ENCODE data around the gene POU2AF3.

POU2AF3 gene

DNA sequence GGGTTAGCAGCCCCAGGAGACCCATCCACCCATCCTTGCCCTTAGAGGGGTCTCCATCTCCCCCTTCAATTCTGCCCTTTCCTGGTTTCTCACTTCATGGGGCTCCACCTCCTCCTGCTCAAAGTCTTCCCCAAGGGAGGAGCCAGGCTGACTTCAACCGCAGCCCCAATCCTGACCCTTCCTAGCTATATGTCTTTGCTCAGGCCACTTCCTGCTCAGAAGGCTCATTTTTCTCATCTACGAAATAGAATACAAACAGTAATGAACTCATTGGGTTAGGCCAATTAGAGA, 56.2 kb downstream of the POU2AF3 start:
- in situ Hi-C loops (cut with MboI; ENCODE audit: low sequenced_read_pairs, unreplicated experiment), result no loop called here
- DNase-seq (ENCODE audit: low spot score), result no peak
- TF ChIP-seq, protein P1, sequence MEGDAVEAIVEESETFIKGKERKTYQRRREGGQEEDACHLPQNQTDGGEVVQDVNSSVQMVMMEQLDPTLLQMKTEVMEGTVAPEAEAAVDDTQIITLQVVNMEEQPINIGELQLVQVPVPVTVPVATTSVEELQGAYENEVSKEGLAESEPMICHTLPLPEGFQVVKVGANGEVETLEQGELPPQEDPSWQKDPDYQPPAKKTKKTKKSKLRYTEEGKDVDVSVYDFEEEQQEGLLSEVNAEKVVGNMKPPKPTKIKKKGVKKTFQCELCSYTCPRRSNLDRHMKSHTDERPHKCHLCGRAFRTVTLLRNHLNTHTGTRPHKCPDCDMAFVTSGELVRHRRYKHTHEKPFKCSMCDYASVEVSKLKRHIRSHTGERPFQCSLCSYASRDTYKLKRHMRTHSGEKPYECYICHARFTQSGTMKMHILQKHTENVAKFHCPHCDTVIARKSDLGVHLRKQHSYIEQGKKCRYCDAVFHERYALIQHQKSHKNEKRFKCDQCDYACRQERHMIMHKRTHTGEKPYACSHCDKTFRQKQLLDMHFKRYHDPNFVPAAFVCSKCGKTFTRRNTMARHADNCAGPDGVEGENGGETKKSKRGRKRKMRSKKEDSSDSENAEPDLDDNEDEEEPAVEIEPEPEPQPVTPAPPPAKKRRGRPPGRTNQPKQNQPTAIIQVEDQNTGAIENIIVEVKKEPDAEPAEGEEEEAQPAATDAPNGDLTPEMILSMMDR (IDR thresholded peaks at IDR 0.05; ENCODE audit: borderline replicate concordance, control extremely low read depth, extremely low read depth, insufficient read depth, missing control alignments), result no peak

DNA sequence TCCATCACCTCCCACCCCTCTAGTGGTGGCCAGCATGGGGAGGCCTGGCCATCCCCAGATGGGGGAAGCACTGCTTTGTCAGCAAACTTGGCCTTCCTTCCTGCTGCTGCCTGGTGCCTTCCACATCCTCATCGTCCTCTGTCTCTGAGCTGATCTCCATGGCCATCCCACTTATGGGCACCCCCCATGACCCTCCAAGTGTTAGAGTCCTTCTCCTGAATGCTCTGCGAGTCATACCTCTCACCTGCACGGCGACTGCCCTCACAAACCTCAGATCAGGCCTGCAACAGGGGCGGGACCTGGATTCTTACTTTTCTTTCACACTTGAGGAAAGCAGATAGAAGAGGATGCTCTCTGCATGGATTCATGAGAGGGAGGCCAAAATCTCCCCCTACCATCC, 56.8 kb downstream of the POU2AF3 start:
- TF ChIP-seq, protein P1 (IDR thresholded peaks at IDR 0.05; ENCODE audit: borderline replicate concordance, control extremely low read depth, extremely low read depth, insufficient read depth, missing control alignments), result no peak
- no peak for DNase-seq (ENCODE audit: low spot score)
- in situ Hi-C loops (cut with MboI; ENCODE audit: low sequenced_read_pairs, unreplicated experiment), result no loop called here

DNA sequence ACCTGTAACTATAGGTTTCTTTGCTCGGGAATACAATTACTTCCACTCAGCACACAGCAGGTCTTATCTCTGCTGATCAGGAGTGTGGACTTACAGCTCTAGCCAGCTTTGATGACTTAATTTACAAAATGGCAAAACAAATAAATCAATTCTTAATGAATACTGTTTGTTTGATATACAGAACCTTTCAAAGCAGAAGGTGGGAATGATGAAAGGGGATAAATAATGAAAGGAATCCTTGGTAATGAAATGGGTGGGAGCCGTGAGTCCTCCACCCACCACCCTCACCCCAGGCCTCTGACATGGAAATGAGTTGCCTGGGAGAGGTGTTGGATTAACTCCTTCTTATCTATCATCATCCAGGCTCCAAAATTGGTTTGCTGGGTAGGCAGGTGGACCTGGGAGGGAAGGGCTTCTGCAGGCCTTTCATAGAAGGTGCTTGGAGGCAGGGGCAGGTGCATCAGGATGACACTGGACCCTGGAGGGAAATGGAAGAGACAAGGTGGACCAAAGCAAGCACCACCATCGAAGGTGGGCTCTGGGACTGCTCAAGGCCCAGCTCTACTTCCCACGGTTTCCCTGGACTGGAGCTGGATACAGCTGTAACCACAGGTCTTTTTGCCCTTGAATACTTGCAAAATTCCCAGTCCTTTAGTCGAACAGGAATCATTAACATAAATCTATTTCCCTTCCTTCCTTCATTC, 57.8 kb downstream of the POU2AF3 start:
- in situ Hi-C loops (cut with MboI; ENCODE audit: low sequenced_read_pairs, unreplicated experiment), result no loop called here
- TF ChIP-seq, protein P1 (IDR thresholded peaks at IDR 0.05; ENCODE audit: borderline replicate concordance, control extremely low read depth, extremely low read depth, insufficient read depth, missing control alignments), result no peak
- no peak for DNase-seq (ENCODE audit: low spot score)

DNA sequence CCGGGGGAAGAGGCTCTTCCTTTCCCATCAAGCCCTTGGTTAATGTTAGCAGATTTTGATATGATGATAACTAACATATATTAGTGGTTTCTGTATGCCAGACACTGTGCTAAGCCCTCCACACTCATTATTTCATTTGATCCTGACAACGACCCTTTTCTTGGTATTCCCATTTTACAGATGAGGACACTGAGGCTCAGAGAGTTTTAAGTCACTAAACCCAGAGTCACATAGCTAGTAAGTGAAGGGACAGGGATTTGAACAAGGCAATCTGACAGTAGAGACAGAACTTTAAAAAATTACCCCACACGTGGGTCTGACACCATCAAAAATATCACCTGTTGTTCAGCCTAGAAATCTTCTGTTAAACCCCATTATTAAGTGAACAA, 58.3 kb downstream of the POU2AF3 start:
- in situ Hi-C loops (cut with MboI; ENCODE audit: low sequenced_read_pairs, unreplicated experiment), result no loop called here
- TF ChIP-seq, protein P1 (IDR thresholded peaks at IDR 0.05; ENCODE audit: borderline replicate concordance, control extremely low read depth, extremely low read depth, insufficient read depth, missing control alignments), result no peak
- no peak for DNase-seq (ENCODE audit: low spot score)

DNA sequence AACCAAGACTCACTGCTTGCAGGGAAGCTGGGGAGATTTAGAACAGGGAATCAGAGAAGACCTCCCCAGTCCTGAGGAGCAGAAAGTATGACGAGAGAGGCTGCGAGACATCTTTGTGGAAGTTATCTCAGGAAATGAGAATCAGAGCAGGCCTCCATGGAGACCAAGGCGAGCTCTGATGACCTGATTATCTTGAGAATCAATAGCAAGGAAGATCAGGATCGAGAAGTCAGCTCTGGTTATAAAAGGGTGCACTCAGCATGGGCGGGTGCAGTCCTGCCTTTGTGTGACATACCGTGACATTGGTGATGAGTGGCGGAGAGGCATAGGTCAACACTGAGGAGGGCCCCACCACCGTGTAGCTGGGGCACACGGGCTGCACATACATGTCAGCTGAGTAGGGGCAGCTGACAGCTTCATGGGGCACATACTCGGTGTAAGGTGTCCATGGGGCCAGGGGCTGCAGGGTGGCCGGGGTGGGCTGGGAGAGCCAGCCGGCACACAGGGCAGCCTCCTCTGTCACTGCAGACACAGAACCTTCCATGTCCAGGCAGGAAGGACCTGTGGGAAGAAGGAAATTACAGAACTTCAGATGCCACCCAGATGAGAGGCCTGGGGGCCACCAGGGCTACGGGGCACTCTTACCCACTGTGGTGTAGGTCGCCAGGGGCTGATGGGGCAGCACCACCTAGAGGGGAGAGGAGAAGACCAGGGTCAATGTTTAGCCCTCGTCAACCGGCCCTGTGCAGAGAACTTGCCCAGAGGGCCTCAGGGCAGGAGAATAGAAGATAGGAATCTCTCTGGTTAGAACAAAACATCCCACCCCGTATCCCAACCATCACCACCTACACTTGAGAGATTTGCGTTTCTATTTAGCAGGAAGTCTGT, 59.0 kb downstream of the POU2AF3 start:
- no peak for DNase-seq (ENCODE audit: low spot score)
- in situ Hi-C loops (cut with MboI; ENCODE audit: low sequenced_read_pairs, unreplicated experiment), result no loop called here
- TF ChIP-seq, protein P1 (IDR thresholded peaks at IDR 0.05; ENCODE audit: borderline replicate concordance, control extremely low read depth, extremely low read depth, insufficient read depth, missing control alignments), result no peak
